HG03045 (cell line): ENCODE measurements around the gene COMMD2.

Experiments
- ATAC-seq: cut with Tn5 transposase; IDR thresholded peaks from one replicate; pipeline ENCODE4 v1.9.1; 2021; ENCODE audit warnings: mild to moderate bottlenecking, moderate library complexity; ENCODE audit not compliant: unreplicated experiment

Gene COMMD2

DNA sequence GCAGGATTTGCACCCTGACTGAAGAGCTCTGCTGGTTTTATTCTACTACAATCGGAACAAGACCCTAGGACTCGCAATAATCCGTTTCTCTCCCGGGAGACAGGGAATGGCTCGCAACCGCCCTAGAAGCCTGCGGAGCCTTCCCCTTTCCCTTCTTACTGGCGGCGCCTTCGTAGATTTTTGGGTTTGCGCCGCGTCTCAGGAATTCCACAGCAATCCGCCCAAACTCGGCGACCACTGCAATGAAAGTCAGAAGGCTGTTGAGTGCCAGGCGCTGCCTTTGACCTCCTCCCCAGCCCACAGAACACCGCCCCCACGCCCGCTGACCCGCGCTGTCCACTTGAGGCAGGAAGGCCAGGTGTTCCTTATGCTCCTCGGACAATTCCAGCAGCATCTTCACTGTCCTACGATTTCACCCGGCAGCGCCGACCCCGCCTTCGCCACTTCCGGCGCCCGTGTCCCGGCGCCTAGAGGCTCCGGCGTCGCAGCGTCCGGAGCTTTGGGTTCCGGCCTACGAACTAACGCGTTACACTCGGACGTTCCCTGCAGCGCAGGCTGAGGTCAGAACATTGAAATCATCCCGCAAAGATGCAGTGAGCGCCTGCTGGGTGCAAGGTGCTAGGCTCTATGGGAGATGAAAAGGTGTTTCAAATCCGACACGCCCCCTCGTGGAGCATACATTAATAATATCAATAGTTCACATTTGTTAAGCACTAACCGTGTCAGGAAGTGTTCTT lies at the start of gene COMMD2:
COMMD2 (minus strand) TSS at position 439 of the 737 bp plus-strand sequence; CDS start at position 394, 45 bp downstream.
- peak; percentile 100 for ATAC-seq

DNA sequence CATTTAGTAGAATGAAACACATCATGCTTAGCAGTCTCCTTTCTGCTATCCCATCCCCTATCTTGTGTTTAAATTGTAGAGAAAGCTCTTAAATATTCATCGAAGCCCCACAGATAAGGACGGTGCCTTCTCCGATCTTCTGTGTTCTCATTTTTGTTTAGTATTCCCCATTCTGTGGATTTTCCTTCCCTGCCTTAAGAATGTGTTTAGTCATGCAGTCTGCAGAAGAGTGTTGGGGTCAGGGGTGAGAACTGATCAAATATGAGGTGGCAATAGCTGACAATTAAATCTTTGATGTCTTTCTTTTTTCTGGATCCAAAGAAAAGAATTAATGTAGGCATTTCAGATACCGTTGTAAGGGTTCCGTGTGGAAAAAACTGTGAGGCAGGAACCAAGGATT lies 49.4 kb upstream of the COMMD2 start:
- ATAC-seq, result no peak

DNA sequence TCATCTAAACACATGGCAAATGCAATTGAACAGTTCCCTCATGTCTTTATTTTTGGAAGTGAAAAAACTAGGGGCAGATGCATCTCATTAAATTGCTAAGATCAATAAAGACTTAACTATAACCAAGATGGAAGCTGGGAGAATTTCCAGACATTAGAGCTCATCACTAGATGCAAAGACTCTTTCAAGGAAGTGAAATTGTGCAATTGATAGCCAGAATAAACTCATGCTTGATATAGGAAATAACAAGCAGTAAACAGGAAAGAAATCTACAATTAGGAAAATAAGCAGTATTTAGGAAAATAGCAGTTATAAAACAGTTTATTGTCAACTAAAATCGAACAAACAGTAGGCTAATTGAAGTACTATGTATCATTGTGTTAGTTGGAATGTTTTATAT lies 48.9 kb upstream of the COMMD2 start:
- no peak for ATAC-seq

DNA sequence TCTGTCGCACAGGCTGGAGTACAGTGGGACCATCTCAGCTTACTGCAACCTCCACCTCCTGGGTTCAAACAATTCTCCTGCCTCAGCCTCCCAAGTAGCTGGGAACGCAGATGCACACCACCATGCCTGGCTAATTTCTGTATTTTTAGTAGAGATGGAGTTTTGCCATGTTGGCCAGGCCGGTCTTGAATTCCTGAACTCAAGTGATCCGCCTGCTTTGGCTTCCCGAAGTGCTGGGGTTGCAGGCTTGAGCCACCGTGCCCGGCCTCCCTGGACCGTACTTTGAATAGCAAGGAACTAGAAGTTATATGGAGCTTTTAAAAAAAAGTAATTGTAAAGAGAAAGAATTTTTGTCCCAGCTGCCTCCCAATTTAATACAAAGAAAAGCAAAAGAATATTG lies 48.4 kb upstream of the COMMD2 start:
- no peak for ATAC-seq

DNA sequence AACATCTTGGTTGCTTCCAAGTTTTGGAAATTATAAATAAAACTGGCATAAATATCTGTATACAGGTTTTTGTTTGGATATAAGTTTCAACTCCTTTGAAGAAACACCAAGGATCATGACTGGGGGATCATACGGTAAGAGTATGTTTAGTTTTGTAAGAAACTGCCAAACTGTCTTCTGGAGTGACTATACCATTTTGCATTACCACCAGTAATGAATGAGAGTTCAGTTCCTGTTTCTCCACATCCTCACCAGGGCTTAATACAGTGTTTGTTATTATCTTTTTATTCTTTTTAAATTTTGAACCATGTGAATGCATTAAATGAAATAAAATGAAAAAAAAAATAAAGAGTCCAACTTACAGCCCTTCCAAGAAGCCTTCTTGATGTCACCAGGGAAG lies 43.7 kb upstream of the COMMD2 start:
- no peak for ATAC-seq

DNA sequence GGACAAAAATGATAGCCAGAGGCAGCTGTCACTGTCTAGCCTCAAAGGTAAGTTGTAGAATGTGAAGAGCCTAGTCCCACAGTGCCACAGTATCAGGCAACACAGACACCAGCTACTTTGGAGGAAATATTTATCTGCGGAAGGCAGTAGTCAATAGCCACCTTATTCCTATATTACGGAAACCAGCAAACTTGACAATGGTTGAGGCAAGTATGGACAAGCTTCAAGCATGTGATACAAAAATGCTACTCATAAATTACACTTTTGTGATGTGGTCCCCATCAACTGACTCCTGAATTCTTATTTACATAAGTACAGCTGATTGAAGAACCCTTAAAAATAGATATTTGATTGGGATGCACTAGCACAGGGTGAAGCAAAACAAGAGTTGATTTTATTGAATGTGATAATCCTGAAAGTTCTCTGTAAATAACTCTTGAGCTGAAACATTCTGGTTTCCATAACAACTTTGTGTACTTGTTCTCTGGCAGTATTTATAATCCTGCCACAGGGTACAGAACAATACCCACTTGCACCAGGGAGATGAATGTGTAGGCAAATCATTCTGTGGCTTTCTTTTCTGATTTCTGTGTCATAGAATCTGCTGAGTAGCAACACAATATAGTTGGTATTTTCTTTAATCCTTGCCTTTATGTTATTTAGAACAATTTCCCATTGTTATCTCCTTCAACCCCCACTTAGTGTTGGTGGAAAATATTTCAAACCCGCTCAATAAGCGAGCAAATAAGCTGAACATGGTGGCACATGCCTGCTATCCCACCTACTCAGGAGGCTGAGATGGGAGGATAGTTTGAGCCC lies 40.4 kb upstream of the COMMD2 start, which contains the start of gene ANKUB1:
ANKUB1 (minus strand) TSS at position 103 of the 819 bp plus-strand sequence. CDS start 188 bp downstream, outside the sequence.
- ATAC-seq, result no peak

DNA sequence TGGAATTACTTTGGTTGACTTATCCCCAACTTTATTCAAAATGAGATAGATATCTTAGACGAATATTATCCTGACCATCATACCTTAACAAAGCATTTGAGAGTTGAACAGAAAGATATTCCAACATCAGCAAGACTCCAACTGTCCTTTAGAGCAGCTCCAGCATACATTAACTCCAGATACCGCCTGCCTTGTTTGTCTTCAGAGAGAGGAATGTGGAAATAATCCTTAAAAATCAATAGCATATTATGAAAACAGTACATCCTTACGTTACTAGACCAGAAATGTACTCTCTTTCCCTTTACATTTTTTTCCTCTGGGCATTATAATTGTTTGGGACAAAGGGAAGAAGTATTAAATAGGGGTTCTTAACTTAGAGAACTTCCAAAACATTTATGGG lies 38.4 kb upstream of the COMMD2 start:
- ATAC-seq, result no peak

DNA sequence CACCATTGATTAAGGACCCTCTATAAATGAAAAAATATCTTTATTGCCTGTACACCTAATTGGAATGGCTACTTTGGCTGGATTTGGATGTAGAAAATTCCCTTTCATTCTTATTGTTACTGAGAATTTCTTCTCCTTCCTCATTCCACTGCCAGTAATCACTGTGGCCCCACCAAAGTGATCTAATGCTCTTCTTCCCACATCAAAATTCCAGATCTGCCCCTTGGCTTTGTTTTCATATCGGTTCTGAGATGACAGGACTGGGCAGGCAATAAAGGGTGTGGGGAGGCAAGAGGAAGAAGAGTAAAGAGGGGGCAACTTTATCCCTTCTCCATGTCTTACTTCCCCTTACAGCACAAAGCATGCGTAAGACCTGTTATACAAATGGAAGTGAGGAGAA lies 38.0 kb upstream of the COMMD2 start:
- no peak for ATAC-seq

DNA sequence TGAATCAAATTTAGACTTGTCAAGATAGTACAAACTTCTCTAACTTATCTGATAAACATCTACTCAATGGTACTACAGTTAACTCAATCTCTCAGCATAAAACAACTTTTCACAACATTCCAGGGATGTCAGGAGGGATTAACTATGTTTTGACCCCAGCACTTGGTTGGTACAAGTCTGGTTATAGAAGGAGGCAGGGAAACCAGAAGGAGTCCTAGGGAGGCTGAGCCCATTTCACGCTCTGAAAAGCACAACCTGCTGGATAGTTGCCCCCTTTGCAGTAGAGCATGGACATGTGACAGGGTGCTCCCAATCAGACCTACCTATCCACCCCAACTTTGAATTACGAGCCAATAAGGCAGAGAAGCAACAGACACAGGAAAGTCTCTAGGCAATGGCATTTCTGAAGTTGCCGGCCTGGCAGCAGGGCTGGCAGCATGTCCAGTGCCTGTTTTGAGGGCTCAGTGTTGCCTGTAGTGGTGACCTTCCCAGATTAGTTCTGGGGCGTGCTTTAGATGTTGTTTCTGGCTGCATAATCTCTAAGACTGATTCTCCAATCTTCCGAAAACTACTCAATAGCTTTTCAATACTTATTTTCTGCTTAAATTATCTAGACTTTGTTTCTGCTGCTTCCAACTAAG lies 31.9 kb upstream of the COMMD2 start:
- ATAC-seq, result no peak

DNA sequence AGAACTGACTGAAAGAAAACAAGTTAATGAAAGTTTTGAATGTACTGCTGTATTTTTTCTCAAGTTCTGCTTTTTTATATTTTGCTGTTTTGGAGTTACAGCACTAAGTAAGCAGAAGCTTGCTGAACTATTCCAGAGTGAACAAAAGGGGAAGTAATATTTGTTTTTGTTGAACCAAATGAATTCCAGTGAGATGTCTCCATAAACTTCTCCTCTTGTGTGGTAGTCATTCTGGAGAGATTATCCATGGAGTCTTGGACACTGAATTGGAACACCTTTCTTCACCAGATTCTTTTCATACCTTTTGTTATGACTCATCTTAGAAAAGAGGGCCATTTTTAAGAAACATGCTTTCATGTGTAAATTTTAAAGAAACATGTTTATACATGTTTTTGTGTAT lies 31.3 kb upstream of the COMMD2 start:
- no peak for ATAC-seq

DNA sequence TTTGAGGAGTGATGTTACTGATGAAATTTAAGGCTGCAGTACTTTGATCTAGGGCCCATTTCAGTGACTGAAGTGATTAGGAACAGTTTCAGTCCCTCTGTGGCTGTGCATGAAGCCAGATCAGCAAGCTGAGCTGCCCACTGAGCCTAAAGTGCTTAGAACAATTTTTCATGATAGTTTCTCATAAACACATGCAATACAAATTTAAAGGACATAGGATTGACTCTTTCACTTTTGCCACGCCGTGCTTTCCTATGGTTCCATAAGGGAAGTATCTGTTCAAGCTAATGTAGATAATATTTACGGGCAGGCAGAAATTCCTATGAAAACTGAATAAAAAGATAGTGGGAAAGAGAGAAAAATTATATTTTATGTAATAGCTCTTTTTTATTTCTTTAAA lies 29.5 kb upstream of the COMMD2 start:
- no peak for ATAC-seq

DNA sequence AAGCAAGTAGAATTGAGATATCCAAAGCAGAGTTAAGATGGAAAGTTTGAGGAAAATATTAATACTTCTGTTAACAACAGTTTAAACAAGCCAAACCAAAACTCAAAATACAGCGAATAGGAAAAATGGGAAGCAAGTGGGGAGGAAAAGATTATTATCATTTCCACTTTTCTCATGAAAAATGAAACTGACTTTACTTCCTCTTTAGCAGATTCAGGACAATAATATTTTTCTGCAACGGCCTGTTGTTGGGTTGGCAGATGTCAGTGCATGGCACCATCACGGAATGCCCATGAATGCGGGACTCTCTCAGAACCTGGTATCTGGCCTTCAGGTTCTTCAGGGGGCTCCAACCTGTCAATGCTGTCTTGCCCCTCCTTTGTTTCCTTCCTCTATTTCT lies 28.9 kb upstream of the COMMD2 start:
- no peak for ATAC-seq

DNA sequence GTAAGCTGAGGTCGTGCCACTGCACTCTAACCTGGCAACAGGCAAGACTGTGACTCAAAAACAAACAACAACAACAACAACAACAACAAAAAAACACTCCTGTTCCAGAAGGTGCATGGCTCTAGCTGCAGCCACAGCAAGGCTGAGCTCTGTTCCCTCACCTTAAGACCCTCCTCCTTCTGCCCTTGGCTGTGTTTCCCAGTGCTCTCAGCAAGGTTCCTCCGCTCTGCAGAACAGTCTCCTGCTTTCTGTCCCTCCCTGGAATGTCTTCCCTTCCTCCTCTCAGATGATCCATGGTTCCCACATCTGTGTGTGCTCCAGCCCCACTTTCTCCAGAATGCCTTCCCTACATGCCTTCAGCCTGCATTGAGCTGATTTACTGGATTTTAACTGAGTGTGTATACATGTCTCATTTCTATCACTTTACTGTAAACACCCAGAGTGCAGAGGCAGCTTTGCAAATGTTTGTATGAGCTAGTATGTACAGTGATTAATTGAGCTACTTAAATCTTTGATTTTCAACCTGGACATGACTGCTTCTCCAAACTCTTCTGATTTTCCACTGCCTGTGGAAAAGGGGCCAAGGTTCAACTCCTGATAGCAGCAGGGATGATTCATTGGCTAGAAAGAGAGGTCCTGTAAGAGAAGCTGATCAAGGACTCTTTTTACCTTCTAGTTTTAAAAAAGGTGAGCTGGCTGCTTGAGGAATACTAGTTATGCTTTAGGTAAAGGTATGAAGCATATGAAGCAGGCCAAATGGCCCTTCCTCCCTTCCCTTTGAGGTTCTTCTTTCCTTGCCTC lies 25.3 kb upstream of the COMMD2 start:
- ATAC-seq, result no peak

DNA sequence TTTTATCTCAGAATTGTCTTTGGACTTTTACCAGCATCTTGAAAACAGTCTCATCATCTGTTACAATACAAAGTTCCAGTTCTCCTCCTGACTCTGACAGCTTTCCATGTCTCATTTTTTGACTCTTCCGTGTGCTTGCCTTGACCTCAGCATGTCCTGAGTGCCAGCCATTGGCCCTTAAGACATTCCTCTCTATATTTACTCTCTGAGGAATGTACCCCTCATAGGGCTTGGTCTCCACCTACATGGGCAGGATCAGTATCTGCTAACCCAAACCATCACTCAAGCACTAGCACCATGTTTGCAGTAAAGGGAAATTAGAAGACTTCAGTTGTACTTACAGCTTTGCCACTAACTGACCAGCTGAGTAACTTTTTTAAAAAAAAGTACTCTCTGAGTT lies 23.9 kb upstream of the COMMD2 start:
- no peak for ATAC-seq

DNA sequence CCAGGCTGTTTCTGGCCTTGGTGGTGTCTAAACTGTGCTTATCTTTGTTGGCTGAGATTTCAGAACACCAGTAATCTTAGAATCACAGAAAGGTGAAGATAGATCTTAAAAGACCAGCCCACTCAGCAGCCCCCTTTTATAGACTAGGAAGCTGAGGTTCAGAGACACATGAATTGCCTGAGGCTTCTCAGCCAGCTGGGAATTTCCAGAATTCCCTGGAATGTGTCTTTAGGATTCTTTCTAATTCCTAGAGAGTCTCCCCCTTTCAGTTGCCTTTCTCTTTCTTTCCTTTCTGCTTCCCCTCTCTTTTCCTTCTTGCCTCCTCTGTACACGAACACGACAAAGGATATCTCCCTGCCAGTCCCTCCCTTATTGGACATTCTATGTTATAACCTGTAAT lies 20.6 kb upstream of the COMMD2 start:
- no peak for ATAC-seq

DNA sequence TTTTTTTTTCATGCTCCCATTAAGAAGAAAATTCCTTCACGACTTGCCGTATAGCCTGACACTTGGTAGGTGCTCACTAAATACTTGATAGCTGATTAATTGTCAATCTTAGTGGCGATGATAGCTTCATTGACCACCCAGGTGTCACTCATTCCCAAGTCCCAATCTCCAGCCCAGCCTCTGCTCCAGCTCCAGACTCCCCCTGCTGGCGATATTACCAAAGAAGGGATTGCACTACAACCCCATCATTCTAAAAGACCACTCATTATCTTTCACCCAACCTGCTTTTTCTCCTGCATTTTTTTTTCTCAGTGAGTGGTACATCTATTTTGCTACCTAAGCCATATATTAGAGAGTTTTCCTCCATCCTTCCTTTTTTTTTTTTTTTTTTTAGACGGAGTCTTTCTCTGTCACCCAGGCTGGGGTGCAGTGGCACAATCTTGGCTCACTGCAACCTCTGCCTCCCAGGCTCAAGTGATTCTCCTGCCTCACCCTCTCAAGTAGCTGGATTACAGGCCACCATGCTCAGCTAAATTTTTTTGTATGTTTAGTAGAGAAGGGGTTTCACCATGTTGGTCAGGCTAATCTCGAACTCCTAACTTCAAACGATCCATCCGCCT lies 19.5 kb upstream of the COMMD2 start:
- ATAC-seq, result no peak

DNA sequence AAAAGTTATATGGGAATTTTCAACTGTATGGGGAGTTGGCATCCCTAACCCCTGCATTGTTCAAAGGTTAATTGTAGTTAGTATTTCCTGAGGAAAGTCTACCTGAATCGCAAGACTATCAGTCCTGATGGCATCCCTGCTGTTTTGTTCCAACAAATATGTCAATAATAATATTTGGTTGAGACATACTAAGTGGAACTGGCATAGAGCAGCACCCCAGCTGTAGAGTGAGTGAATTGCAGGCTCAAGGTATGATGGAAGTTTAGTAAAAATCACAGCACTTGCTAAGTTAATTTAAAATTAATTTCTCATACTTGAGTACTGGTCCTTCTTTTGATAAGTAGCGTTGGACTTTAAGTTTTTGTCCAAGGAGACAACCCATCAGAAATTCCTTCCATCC lies 18.0 kb upstream of the COMMD2 start:
- no peak for ATAC-seq

DNA sequence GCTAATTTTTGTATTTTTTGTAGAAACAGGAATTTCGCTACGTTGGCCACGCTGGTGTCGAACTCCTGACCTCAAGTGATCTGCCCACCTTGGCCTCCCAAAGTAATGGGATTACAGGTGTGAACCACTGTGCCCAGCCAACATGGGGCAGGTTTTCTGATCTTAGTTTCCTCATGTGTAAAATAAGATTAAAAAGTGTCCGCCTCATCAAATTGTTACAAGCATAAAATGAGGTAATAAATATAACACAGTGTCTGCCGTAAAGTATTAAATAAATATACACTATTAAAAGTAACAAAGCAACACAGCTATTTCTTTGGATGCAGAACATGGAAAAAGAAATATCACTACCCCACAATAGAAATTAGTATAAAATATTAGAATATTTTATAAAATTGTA lies 16.4 kb upstream of the COMMD2 start:
- no peak for ATAC-seq

DNA sequence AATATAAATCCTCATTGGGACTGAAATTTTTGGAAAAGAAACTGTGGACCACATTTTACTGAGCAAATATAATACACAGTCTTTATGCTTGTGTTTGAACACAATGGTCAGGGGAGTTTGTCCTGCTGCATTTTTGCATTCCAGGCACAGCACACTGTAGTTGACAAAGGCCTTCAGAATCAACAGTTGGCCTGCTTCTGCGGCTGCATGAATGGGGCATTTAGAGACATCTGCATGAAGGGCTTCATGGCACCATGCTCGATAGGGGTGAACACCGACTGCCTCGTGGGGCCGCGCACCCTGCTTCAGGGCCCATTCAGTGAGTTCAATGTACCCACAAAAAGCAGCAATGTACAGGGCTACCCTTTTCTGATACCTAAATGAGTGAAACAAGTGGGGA lies 15.4 kb upstream of the COMMD2 start:
- no peak for ATAC-seq

DNA sequence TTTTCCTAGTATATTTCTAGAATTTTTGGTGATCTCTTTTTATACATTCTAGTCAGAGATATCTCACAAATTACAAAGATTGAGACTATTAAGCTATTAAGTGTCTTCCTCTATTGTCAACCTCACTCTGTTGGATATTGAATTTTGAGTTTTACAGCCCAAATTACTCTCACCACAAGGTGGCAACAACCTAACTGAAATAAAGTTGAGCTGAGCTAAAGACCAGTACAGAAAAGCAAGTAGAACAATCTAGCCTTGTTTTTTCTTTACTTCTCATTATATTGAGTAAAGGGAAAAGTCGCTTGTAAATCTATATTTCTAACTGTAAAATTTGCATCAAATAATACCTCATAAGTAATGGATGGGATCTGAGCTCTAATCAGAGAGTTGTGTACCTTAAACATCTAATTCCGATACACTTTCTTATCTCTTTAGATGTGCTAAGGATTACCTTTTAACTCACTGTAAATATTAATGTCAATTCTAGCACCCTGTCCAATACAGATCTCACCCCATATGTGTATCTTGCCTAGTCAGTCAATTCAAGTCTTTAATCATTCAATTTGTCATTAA lies 13.6 kb upstream of the COMMD2 start:
- ATAC-seq, result no peak
